Neural cell (in vitro differentiated cells): ENCODE data around the gene PSPH. TPM values are rescaled to one million over a fixed set of nuclear protein-coding genes. Genes with fewer than 3 reads are reported as not detected.

Experiments
- H2AFZ ChIP-seq: fragments of 200-600, 300-800 bp; sonication (generic), shearing (Covaris generic); 2 replicates; pipeline ENCODE4 v1.6.0; 2014; ENCODE audit warnings: low read depth, mild to moderate bottlenecking, antibody characterized with exemption, low read length, moderate library complexity
- H3F3A ChIP-seq: fragments of 200-600 bp; shearing (Covaris generic); 2 replicates; pipeline ENCODE4 v1.6.1; 2016; ENCODE audit warnings: mild to moderate bottlenecking, moderate library complexity, mixed read lengths, antibody characterized with exemption, low read length; ENCODE audit not compliant: insufficient read depth, poor library complexity, severe bottlenecking
- H3K27ac ChIP-seq: fragments of 200-600, 300-800 bp; sonication (generic), shearing (Covaris generic); 2 replicates; pipeline ENCODE4 v1.5.1; 2014; ENCODE audit warnings: mild to moderate bottlenecking, low read length, moderate library complexity
- H3K27me3 ChIP-seq: fragments of 300-800, 200-600 bp; sonication (generic), shearing (Covaris generic); 2 replicates; pipeline ENCODE4 v1.6.0; 2014; ENCODE audit warnings: mild to moderate bottlenecking, low read depth, low read length, moderate library complexity; ENCODE audit not compliant: insufficient read depth
- H3K36me3 ChIP-seq: fragments of 300-800, 200-600 bp; sonication (generic), shearing (Covaris generic); 2 replicates; pipeline ENCODE4 v1.5.1; 2014; ENCODE audit warnings: mild to moderate bottlenecking, antibody characterized with exemption, low read length, moderate library complexity; ENCODE audit not compliant: insufficient read depth
- H3K4me2 ChIP-seq: fragments of 300-800, 200-600 bp; sonication (generic), shearing (Covaris generic); 2 replicates; pipeline ENCODE4 v1.6.0; 2014; ENCODE audit warnings: mild to moderate bottlenecking, low read length
- H3K4me3 ChIP-seq: fragments of 300-800, 200-600 bp; sonication (generic), shearing (Covaris generic); 2 replicates; pipeline ENCODE4 v1.5.1; 2014; ENCODE audit warnings: mild to moderate bottlenecking, low read length, moderate library complexity
- H3K79me2 ChIP-seq: fragments of 200-600 bp; shearing (Covaris generic); replicated peaks from 2 replicates; pipeline ENCODE4 v1.6.0; 2014; ENCODE audit warnings: mild to moderate bottlenecking, low read length, moderate library complexity; ENCODE audit not compliant: insufficient read depth
- H3K9ac ChIP-seq: fragments of 300-800, 200-600 bp; sonication (generic), shearing (Covaris generic); 2 replicates; pipeline ENCODE4 v1.6.1; 2016; ENCODE audit warnings: mild to moderate bottlenecking, low read length, mixed read lengths
- H3K9me2 ChIP-seq: fragments of 200-600 bp; shearing (Covaris generic); 2 replicates; pipeline ENCODE4 v1.6.1; 2016; ENCODE audit warnings: mild to moderate bottlenecking, low read length, mixed read lengths; ENCODE audit not compliant: insufficient read depth
- H3K9me3 ChIP-seq: fragments of 200-600, 300-800 bp; sonication (generic), shearing (Covaris generic); 2 replicates; pipeline ENCODE4 v1.6.1; 2016; ENCODE audit warnings: mild to moderate bottlenecking, mixed run types, low read length, moderate library complexity, mixed read lengths
- H4K20me1 ChIP-seq: fragments of 200-600 bp; shearing (Covaris generic); 2 replicates; pipeline ENCODE4 v1.6.1; 2016; ENCODE audit warnings: mild to moderate bottlenecking, mixed run types; ENCODE audit not compliant: insufficient read depth
- CTCF ChIP-seq: fragments of 450-650 bp; IDR thresholded peaks from 2 replicates; pipeline ENCODE4 v1.5.1; 2014; ENCODE audit warnings: antibody characterized with exemption, mild to moderate bottlenecking, moderate library complexity; ENCODE audit not compliant: poor library complexity, severe bottlenecking
- EP300 ChIP-seq: fragments of 450-650 bp; conservative IDR thresholded peaks from 2 replicates; pipeline ENCODE4 v1.6.1; 2014; ENCODE audit warnings: antibody characterized with exemption, mild to moderate bottlenecking, moderate library complexity; ENCODE audit not compliant: poor library complexity, severe bottlenecking
- EZH2 ChIP-seq: fragments of 200-600, 300-800 bp; shearing (Covaris generic), sonication (generic); IDR thresholded peaks from 2 replicates; pipeline ENCODE4 v1.6.1; 2014; ENCODE audit warnings: antibody characterized with exemption, low read length, borderline replicate concordance, mild to moderate bottlenecking; ENCODE audit not compliant: insufficient read depth, poor library complexity, severe bottlenecking
- MXI1 ChIP-seq: fragments of 450-650 bp; conservative IDR thresholded peaks from 2 replicates; pipeline ENCODE4 v1.6.1; 2014; ENCODE audit warnings: antibody characterized with exemption, mild to moderate bottlenecking; ENCODE audit not compliant: poor library complexity, severe bottlenecking
- POLR2AphosphoS5 ChIP-seq: IDR thresholded peaks from 2 replicates; pipeline ENCODE4 v1.6.1; 2012
- RAD21 ChIP-seq: fragments of 450-650 bp; conservative IDR thresholded peaks from 2 replicates; pipeline ENCODE4 v1.6.1; 2014; ENCODE audit warnings: antibody characterized with exemption, mild to moderate bottlenecking, moderate library complexity
- REST ChIP-seq: IDR thresholded peaks from 2 replicates; pipeline ENCODE4 v1.6.1; 2012; ENCODE audit warnings: borderline replicate concordance
- SMC3 ChIP-seq: fragments of 450-650 bp; conservative IDR thresholded peaks from 2 replicates; pipeline ENCODE4 v1.6.1; 2014; ENCODE audit warnings: antibody characterized with exemption, mild to moderate bottlenecking, moderate library complexity; ENCODE audit not compliant: poor library complexity
- TAF1 ChIP-seq: IDR thresholded peaks from 2 replicates; pipeline ENCODE4 v1.6.1; 2012; ENCODE audit warnings: low read depth
- polyA plus RNA-seq: library from polyadenylated mRNA; depleted of rRNA; stranded (reverse); fragments of >200 nt; gene quantifications from 2 replicates; pipeline ENCODE4 v1.2.3, GENCODE V29; 2014

Gene PSPH
- polyA plus RNA-seq, 1 donor from 2014 or later = 24.0 TPM

- Histone ChIP-seq H3K4me3 (no peak overlapping the region), H3F3A (no peaks in the 10 kb centered on the region), H3K36me3 (no peaks in the 10 kb centered on the region), H4K20me1 (no peaks in the 10 kb centered on the region), H3K27me3 (no peaks in the 10 kb centered on the region), H2AFZ (no peak overlapping the region), H3K27ac (no peak overlapping the region), H3K9ac (no peak overlapping the region), H3K9me3 (no peaks in the 10 kb centered on the region), H3K4me2 (no peak overlapping the region), H3K79me2 (no peaks in the 10 kb centered on the region), H3K9me2 (no peaks in the 10 kb centered on the region)
- TF ChIP-seq TAF1 (no peak), EZH2 (no peak), CTCF (no peak), RAD21 (no peak), POLR2AphosphoS5 (no peak), EP300 (no peak), MXI1 (no peak), REST (no peak), SMC3 (no peak)
Measured at GRCh38 chr7:56030340-56030739, 20.9 kb downstream of the PSPH start.

- TF ChIP-seq TAF1 = no peak
- no peaks in the 10 kb centered on the region for H3K36me3 ChIP-seq
- no peaks in the 10 kb centered on the region for H3K9me2 ChIP-seq
- H3F3A ChIP-seq = no peaks in the 10 kb centered on the region
- H3K9ac ChIP-seq = no peak overlapping the region
- H3K27me3 ChIP-seq = no peaks in the 10 kb centered on the region
- H3K9me3 ChIP-seq = no peaks in the 10 kb centered on the region
- no peak overlapping the region for H3K4me3 ChIP-seq
- H4K20me1 ChIP-seq = no peaks in the 10 kb centered on the region
- H3K27ac ChIP-seq = no peak overlapping the region
- H3K79me2 ChIP-seq = no peaks in the 10 kb centered on the region
- no peak overlapping the region for H3K4me2 ChIP-seq
- H2AFZ ChIP-seq = no peak overlapping the region
Measured at GRCh38 chr7:56028942-56029630, 22.2 kb downstream of the PSPH start.

GRCh38 chr7:56026538-56026937 is 24.7 kb downstream of the PSPH start:
- no peaks in the 10 kb centered on the region for H3K79me2 ChIP-seq
- H3K4me2 ChIP-seq = no peak overlapping the region
- H3K27me3 ChIP-seq = no peaks in the 10 kb centered on the region
- no peaks in the 10 kb centered on the region for H3F3A ChIP-seq
- no peak overlapping the region for H2AFZ ChIP-seq
- no peaks in the 10 kb centered on the region for H4K20me1 ChIP-seq
- H3K9me2 ChIP-seq = no peaks in the 10 kb centered on the region
- H3K36me3 ChIP-seq = no peaks in the 10 kb centered on the region
- H3K4me3 ChIP-seq = no peak overlapping the region
- no peak overlapping the region for H3K27ac ChIP-seq
- TF ChIP-seq SMC3 (no peak), RAD21 (no peak), REST (no peak), TAF1 (no peak), EZH2 (no peak), POLR2AphosphoS5 (no peak), CTCF (no peak), MXI1 (no peak), EP300 (no peak)
- H3K9ac ChIP-seq = no peak overlapping the region
- no peaks in the 10 kb centered on the region for H3K9me3 ChIP-seq
